A549 (cell line): Measurements from ENCODE around the gene TCFL5. TPM values are rescaled to one million over a fixed set of nuclear protein-coding genes. Genes with fewer than 3 reads are reported as not detected.

Experiments used
- ATAC-seq, 2 experiments: fragments of 200-7000 bp in 1 of 2; fragments of >200 bp in 1 of 2; cut with Nextera tagmentation in 1 of 2; cut with Tn5 transposase in 1 of 2; 3 replicates each; pipeline versions ENCODE4 v1.8.0 to v1.9.1; 2018 to 2020; ENCODE audit warnings: mild to moderate bottlenecking in 1 of 2, moderate library complexity in 1 of 2
- CTCF ChIA-PET: fragments of 300-600 bp; sonication (Branson Sonifier 250); formaldehyde crosslinking; extraction: SDS; loops from one replicate; lab custom pipeline; 2021; ENCODE audit warnings: antibody characterized with exemption, inconsistent platforms; lab: Yijun Ruan, JAX
- POLR2A ChIA-PET: fragments of 350-600 bp; formaldehyde crosslinking; extraction: SDS; loops from one replicate; lab custom pipeline; 2021; ENCODE audit warnings: antibody characterized with exemption, inconsistent platforms; lab: Yijun Ruan, JAX
- DNase-seq, 2 experiments: peaks; one replicate each; pipeline versions ENCODE4 v3.0.0 to v3.0.0-alpha.2; 2011 to 2016; ENCODE audit warnings: low read depth in 1 of 2, low spot score in 1 of 2
- FAIRE-seq: peaks from 2 replicates; lab custom pipeline; 2011; peaks lifted over from hg19 to GRCh38; lab: Jason Lieb, UNC
- H3K27ac ChIP-seq, 2 experiments: fragments of >200 bp; sonication (Bioruptor Twin); formaldehyde crosslinking; 3 replicates each; pipeline ENCODE4 v1.5.1; 2016 to 2017
- H3K4me1 ChIP-seq: fragments of >200 bp; sonication (Bioruptor Twin); formaldehyde crosslinking; 3 replicates; pipeline ENCODE4 v1.6.1; 2016
- H3K4me2 ChIP-seq: fragments of >200 bp; sonication (Bioruptor Twin); formaldehyde crosslinking; 3 replicates; pipeline ENCODE4 v1.6.1; 2016
- H3K4me3 ChIP-seq: fragments of >200 bp; sonication (Bioruptor Twin); formaldehyde crosslinking; 3 replicates; pipeline ENCODE4 v1.5.1; 2016
- H3K9me3 ChIP-seq: fragments of >200 bp; sonication (Bioruptor Twin); formaldehyde crosslinking; 3 replicates; pipeline ENCODE4 v1.6.1; 2016
- CBX2 ChIP-seq: fragments of 200-600 bp; sonication (generic); IDR thresholded peaks from 2 replicates; pipeline ENCODE4 v1.6.1; 2016; ENCODE audit warnings: low read depth, mild to moderate bottlenecking, borderline replicate concordance
- CEBPB ChIP-seq, 2 experiments: fragments of >200 bp in 1 of 2; sonication (Bioruptor Twin) in 1 of 2; formaldehyde crosslinking in 1 of 2; IDR thresholded peaks; 2 replicates each; pipeline ENCODE4 v1.6.1; 2012 to 2016
- CHD2 ChIP-seq: fragments of 150-350 bp; IDR thresholded peaks from 2 replicates; pipeline ENCODE4 v1.6.1; 2014; ENCODE audit warnings: low read length; ENCODE audit not compliant: partially characterized antibody
- EHF ChIP-seq: fragments of 250-450 bp; sonication (Bioruptor Pico); IDR thresholded peaks from 2 replicates; pipeline ENCODE4 v1.5.0; 2020; ENCODE audit warnings: mild to moderate bottlenecking
- EHMT2 ChIP-seq: fragments of 200-600 bp; sonication (generic); IDR thresholded peaks from 2 replicates; pipeline ENCODE4 v1.6.1; 2016; ENCODE audit warnings: antibody characterized with exemption, low read depth, mild to moderate bottlenecking, moderate library complexity
- ELK1 ChIP-seq: fragments of 150-350 bp; IDR thresholded peaks from 2 replicates; pipeline ENCODE4 v1.6.1; 2014; ENCODE audit warnings: low read depth, mild to moderate bottlenecking, low read length
- EP300 ChIP-seq, 2 experiments: fragments of >200 bp; sonication (Bioruptor Twin); formaldehyde crosslinking; IDR thresholded peaks; 2 replicates in 1 of 2; 3 replicates in 1 of 2; pipeline ENCODE4 v1.6.1; 2016 to 2017
- GATA3 ChIP-seq: IDR thresholded peaks from 2 replicates; pipeline ENCODE4 v1.6.1; 2012; ENCODE audit warnings: borderline replicate concordance
- HMGXB4 ChIP-seq: fragments of 250-450 bp; sonication (Bioruptor Pico); IDR thresholded peaks from 2 replicates; pipeline ENCODE4 v1.5.0; 2021; ENCODE audit warnings: mild to moderate bottlenecking, moderate library complexity, borderline replicate concordance
- HOXB13 ChIP-seq: fragments of 250-450 bp; sonication (Bioruptor Pico); IDR thresholded peaks from 2 replicates; pipeline ENCODE4 v1.5.0; 2020; ENCODE audit warnings: low read depth, mild to moderate bottlenecking, moderate library complexity
- HOXB5 ChIP-seq: fragments of 250-450 bp; sonication (Bioruptor Pico); IDR thresholded peaks from 2 replicates; pipeline ENCODE4 v1.5.0; 2020; ENCODE audit warnings: mild to moderate bottlenecking, moderate library complexity
- JUN ChIP-seq, 2 experiments: fragments of >200 bp; sonication (Bioruptor Twin); formaldehyde crosslinking; IDR thresholded peaks; 2 replicates in 1 of 2; 3 replicates in 1 of 2; pipeline ENCODE4 v1.6.1; 2016 to 2017
- JUNB ChIP-seq: fragments of >200 bp; sonication (Bioruptor Twin); formaldehyde crosslinking; IDR thresholded peaks from 2 replicates; pipeline ENCODE4 v1.6.1; 2016
- KDM5A ChIP-seq: fragments of 200-600 bp; sonication (generic); IDR thresholded peaks from 2 replicates; pipeline ENCODE4 v1.6.1; 2016; ENCODE audit warnings: antibody characterized with exemption, mild to moderate bottlenecking
- NPAS2 ChIP-seq: fragments of 250-450 bp; sonication (Bioruptor Pico); IDR thresholded peaks from 2 replicates; pipeline ENCODE4 v1.8.0; 2022; ENCODE audit warnings: mild to moderate bottlenecking, moderate library complexity, borderline replicate concordance
- POLR2A ChIP-seq: IDR thresholded peaks from 2 replicates; pipeline ENCODE4 v1.6.1; 2012; ENCODE audit warnings: mild to moderate bottlenecking, low read length
- RAD21 ChIP-seq, 2 experiments: fragments of >200 bp in 1 of 2; sonication (Bioruptor Twin) in 1 of 2; formaldehyde crosslinking in 1 of 2; IDR thresholded peaks in 1 of 2; conservative IDR thresholded peaks in 1 of 2; 2 replicates in 1 of 2; 3 replicates in 1 of 2; pipeline ENCODE4 v1.6.1; 2012 to 2018; ENCODE audit warnings: inconsistent platforms in 1 of 2
- RFX5 ChIP-seq: fragments of 450-650 bp; IDR thresholded peaks from 2 replicates; pipeline ENCODE4 v1.7.1; 2014; ENCODE audit warnings: antibody characterized with exemption, mild to moderate bottlenecking, moderate library complexity
- RNF2 ChIP-seq: fragments of 200-600 bp; sonication (generic); IDR thresholded peaks from 2 replicates; pipeline ENCODE4 v1.6.1; 2016; ENCODE audit warnings: low read depth, mild to moderate bottlenecking, antibody characterized with exemption, moderate library complexity, borderline replicate concordance
- TFCP2L1 ChIP-seq: fragments of 250-450 bp; sonication (Bioruptor Pico); IDR thresholded peaks from 2 replicates; pipeline ENCODE4 v1.5.0; 2021; ENCODE audit warnings: mild to moderate bottlenecking
- TP53 ChIP-seq: fragments of 250-450 bp; sonication (Bioruptor Pico); IDR thresholded peaks from 2 replicates; pipeline ENCODE4 v1.5.0; 2021; ENCODE audit warnings: mild to moderate bottlenecking, moderate library complexity
- USF2 ChIP-seq: fragments of 450-650 bp; IDR thresholded peaks from 2 replicates; pipeline ENCODE4 v1.6.1; 2014; ENCODE audit warnings: antibody characterized with exemption
- ZC3H11A ChIP-seq: fragments of 450-650 bp; IDR thresholded peaks from 2 replicates; pipeline ENCODE4 v1.6.1; 2014; ENCODE audit warnings: antibody characterized with exemption, mild to moderate bottlenecking
- ZFP36 ChIP-seq: fragments of 450-650 bp; IDR thresholded peaks from 2 replicates; pipeline ENCODE4 v1.6.1; 2014; ENCODE audit warnings: borderline replicate concordance; ENCODE audit not compliant: partially characterized antibody
- ZNF302 ChIP-seq: fragments of 250-450 bp; sonication (Bioruptor Pico); IDR thresholded peaks from 2 replicates; pipeline ENCODE4 v1.9.0; 2021; ENCODE audit warnings: inconsistent platforms, mild to moderate bottlenecking, moderate library complexity
- WGBS: methylation state at CpG from one replicate; pipeline ENCODE4 v1.1.6; 2017; ENCODE audit errors: missing lambda C conversion rate; 5-methylcytosine and 5-hydroxymethylcytosine counted together
- polyA plus RNA-seq, 4 experiments: library from polyadenylated mRNA; depleted of rRNA in 3 of 4; stranded (reverse); fragments of >200 nt; fragmentation: RNase III in 1 of 4; extraction: RNeasy Plus Mini Kit Qiagen cat#74134 plus additional on column Dnase treatment in 1 of 4; gene quantifications; 2 replicates in 3 of 4; 3 replicates in 1 of 4; pipeline ENCODE4 v1.2.3, GENCODE V29; 2011 to 2017
- TF ChIP-seq, protein P1 (sequence below): IDR thresholded peaks from 2 replicates; pipeline ENCODE4 v1.6.1; 2012
- TF ChIP-seq, protein P2 (sequence below): fragments of >200 bp; sonication (Bioruptor Twin); formaldehyde crosslinking; IDR thresholded peaks from 3 replicates; pipeline ENCODE4 v1.5.1; 2016

Gene TCFL5
- polyA plus RNA-seq, 2 of the 4 experiments (the other 2 are of a cell fraction), result 5.6 to 7.1 TPM

DNA sequence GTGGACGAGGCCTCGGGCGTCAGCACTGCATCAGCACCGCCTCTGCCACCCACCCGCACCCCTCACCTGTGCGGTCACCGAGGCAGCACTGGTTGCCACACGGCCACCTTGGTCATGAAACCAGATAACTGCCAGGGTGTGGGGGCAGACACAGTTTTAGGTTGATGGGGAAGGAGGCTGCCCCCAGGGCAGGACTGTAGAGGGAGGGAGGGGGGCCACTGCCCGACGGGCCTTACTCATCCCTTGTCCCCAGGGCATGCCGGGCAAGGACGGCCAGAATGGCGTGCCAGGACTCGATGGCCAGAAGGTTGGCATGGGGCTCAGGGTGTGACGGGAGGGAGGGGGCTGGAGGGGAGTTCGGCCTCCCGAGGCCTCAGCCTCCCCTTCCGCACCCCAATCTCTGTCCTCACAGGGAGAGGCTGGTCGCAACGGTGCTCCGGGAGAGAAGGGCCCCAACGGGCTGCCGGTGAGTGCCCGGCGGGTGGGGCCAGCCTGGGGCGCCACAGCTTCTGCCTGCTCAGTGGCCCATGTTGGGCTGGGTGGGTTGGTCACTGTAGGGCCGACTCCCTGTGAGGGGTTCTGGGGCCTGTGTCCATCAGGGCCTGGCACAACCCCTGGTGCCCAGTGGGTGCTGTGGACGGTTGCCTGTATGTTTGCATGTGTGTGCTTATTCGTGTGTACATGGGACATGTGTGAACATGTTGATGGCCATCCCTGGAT is 33.0 kb downstream of the TCFL5 start:
- Histone ChIP-seq H3K4me1 (peaks cover 23% of the 10 kb centered on the region), H3K27ac (peak overlapping the region; percentile 14 to 30; a peak in 2 of 6 replicates), H3K4me2 (no peak overlapping the region), H3K4me3 (no peak overlapping the region), H3K9me3 (no peaks in the 10 kb centered on the region)
- no peak for TF ChIP-seq POLR2A
- TF ChIP-seq ZNF302 (CRISPR knock-in tag), result no peak
- no peak for TF ChIP-seq KDM5A
- no peak for TF ChIP-seq TP53 (CRISPR knock-in tag)
- TF ChIP-seq JUNB, result no peak
- TF ChIP-seq GATA3, result no peak
- TF ChIP-seq HOXB5 (CRISPR knock-in tag), result no peak
- TF ChIP-seq CHD2, result no peak
- TF ChIP-seq HOXB13, result no peak
- TF ChIP-seq, protein P1, sequence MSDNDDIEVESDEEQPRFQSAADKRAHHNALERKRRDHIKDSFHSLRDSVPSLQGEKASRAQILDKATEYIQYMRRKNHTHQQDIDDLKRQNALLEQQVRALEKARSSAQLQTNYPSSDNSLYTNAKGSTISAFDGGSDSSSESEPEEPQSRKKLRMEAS, result no peak
- no peak for TF ChIP-seq EHF
- no peak for TF ChIP-seq CBX2
- TF ChIP-seq EP300 (IDR thresholded peaks at IDR 0.05), result no peak
- no peak for TF ChIP-seq CEBPB (IDR thresholded peaks at IDR 0.05)
- TF ChIP-seq RNF2, result no peak
- WGBS, result 76% methylated on average over 17 of the region's 29 CpGs
- no peak for ATAC-seq
- no peak for DNase-seq
- FAIRE-seq, result no peak
- ChIA-PET POLR2A (no interaction called here), CTCF (interaction anchor here (0.8 to 1.6 kb wide), 4 partner anchors 8 to 159 kb away, joined by 3 to 4 read pairs (median 3); no protein-coding TSS in a partner anchor)

DNA sequence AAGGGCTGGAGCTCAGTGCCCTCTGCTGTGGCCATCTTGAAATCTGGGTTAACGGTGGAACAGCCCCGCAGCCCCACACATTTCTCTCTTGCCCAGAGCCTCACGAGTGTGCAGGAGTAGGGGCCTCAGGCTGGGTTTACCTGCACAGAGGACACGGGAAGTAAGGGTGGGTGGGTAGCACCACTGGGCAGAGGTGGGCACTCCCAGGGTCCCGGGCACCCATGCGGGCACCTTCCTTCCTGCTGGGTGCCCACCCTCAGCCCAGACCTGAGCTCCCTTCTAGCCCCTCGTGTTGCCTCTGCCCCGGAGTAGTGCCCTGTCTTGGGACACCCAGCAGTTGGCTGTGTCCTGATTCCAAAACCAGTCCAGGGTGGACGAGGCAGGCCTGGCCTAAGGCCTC is 33.6 kb downstream of the TCFL5 start:
- ChIA-PET POLR2A (no interaction called here), CTCF (interaction anchor here (1.0 to 1.6 kb wide), 3 partner anchors 8 to 159 kb away, joined by 3 to 5 read pairs (median 4); no protein-coding TSS in a partner anchor)
- no peak overlapping the region for H3K4me2 ChIP-seq
- H3K9me3 ChIP-seq, result no peaks in the 10 kb centered on the region
- no peak overlapping the region for H3K4me3 ChIP-seq
- no peak for ATAC-seq
- H3K27ac ChIP-seq, result no peak overlapping the region
- no peak for TF ChIP-seq RFX5
- TF ChIP-seq USF2, result no peak
- no peak for TF ChIP-seq RNF2
- no peak for TF ChIP-seq NPAS2 (CRISPR knock-in tag)
- no peak for TF ChIP-seq ZFP36
- no peak for TF ChIP-seq JUN (IDR thresholded peaks at IDR 0.05)
- TF ChIP-seq, all 56 proteins: peak for 0
- WGBS, result 74% methylated on average over 9 of the region's 9 CpGs
- FAIRE-seq (no peak), DNase-seq (no peak)
- H3K4me1 ChIP-seq, result peaks cover 24% of the 10 kb centered on the region

- ChIA-PET CTCF (interaction anchor here (1.0 to 1.6 kb wide), 3 partner anchors 9 to 158 kb away, joined by 3 to 5 read pairs (median 4); no protein-coding TSS in a partner anchor), POLR2A (no interaction called here)
- DNase-seq (no peak), ATAC-seq (no peak), FAIRE-seq (no peak)
- H3K27ac ChIP-seq, result no peak overlapping the region
- H3K4me1 ChIP-seq, result peaks cover 28% of the 10 kb centered on the region
- H3K4me2 ChIP-seq, result no peak overlapping the region
- no peak overlapping the region for H3K4me3 ChIP-seq
- H3K9me3 ChIP-seq, result no peaks in the 10 kb centered on the region
- WGBS, result 74% methylated on average over 18 of the region's 29 CpGs
- TF ChIP-seq, protein P1, result no peak
- TF ChIP-seq EHMT2, result no peak
- no peak for TF ChIP-seq TFCP2L1 (CRISPR knock-in tag)
- TF ChIP-seq HMGXB4 (CRISPR knock-in tag), result no peak
- no peak for TF ChIP-seq HOXB13
- no peak for TF ChIP-seq RAD21 (conservative IDR thresholded peaks at IDR 0.05 in 1 of 2, IDR thresholded peaks at IDR 0.05 in 1 of 2)
- no peak for TF ChIP-seq ELK1
- TF ChIP-seq HOXB5 (CRISPR knock-in tag), result no peak
- TF ChIP-seq, protein P2, sequence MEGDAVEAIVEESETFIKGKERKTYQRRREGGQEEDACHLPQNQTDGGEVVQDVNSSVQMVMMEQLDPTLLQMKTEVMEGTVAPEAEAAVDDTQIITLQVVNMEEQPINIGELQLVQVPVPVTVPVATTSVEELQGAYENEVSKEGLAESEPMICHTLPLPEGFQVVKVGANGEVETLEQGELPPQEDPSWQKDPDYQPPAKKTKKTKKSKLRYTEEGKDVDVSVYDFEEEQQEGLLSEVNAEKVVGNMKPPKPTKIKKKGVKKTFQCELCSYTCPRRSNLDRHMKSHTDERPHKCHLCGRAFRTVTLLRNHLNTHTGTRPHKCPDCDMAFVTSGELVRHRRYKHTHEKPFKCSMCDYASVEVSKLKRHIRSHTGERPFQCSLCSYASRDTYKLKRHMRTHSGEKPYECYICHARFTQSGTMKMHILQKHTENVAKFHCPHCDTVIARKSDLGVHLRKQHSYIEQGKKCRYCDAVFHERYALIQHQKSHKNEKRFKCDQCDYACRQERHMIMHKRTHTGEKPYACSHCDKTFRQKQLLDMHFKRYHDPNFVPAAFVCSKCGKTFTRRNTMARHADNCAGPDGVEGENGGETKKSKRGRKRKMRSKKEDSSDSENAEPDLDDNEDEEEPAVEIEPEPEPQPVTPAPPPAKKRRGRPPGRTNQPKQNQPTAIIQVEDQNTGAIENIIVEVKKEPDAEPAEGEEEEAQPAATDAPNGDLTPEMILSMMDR, result no peak
- TF ChIP-seq GATA3, result no peak
- TF ChIP-seq ZC3H11A, result no peak
These were observed 34.1 kb downstream of the TCFL5 start for GRCh38 chr20:62827311-62828038.
